Natural killer cell (primary cell): ENCODE results near the gene COG2. TPM values are rescaled to one million over a fixed set of nuclear protein-coding genes. Genes with fewer than 3 reads are reported as not detected.

Experiments
- ATAC-seq, 3 donors: fragments of 150-1000 bp in 2 of 3; fragments of 200-7000 bp in 1 of 3; cut with Tn5 transposase; 1 replicate in 1 of 3; 2 replicates in 2 of 3; pipeline ENCODE4 v1.10.0; 2021; ENCODE audit warnings: mild to moderate bottlenecking in 2 of 3, moderate library complexity in 2 of 3
- DNase-seq, 2 donors: peaks; one replicate each; pipeline versions ENCODE4 v3.0.0 to v3.0.0-alpha.2; 2013 to 2021; ENCODE audit warnings: mixed read lengths in 1 of 2
- H3K27ac ChIP-seq: one replicate; pipeline ENCODE4 v1.5.1; 2013; ENCODE audit warnings: mild to moderate bottlenecking, low read length
- H3K27me3 ChIP-seq: one replicate; pipeline ENCODE4 v1.6.1; 2013; ENCODE audit warnings: low read length; ENCODE audit not compliant: control insufficient read depth, insufficient read depth
- H3K36me3 ChIP-seq: one replicate; pipeline ENCODE4 v1.6.1; 2013; ENCODE audit warnings: low read length; ENCODE audit not compliant: control insufficient read depth, insufficient read depth
- H3K4me1 ChIP-seq: one replicate; pipeline ENCODE4 v1.6.1; 2013; ENCODE audit warnings: low read length; ENCODE audit not compliant: control insufficient read depth, insufficient read depth
- H3K4me3 ChIP-seq: one replicate; pipeline ENCODE4 v1.5.1; 2013; ENCODE audit warnings: low read length
- H3K9me3 ChIP-seq: one replicate; pipeline ENCODE4 v1.6.1; 2013; ENCODE audit warnings: low read length; ENCODE audit not compliant: control insufficient read depth, insufficient read depth
- H3K27ac Mint-ChIP-seq, 2 donors: one replicate each; pipeline ENCODE4 v1.8.0; 2022; ENCODE audit warnings: mild to moderate bottlenecking in 2 of 2, mixed read lengths in 2 of 2, moderate library complexity in 1 of 2
- H3K27me3 Mint-ChIP-seq, 2 donors: one replicate each; pipeline ENCODE4 v1.8.0; 2022; ENCODE audit warnings: low read depth in 2 of 2, mixed read lengths in 2 of 2
- H3K36me3 Mint-ChIP-seq: one replicate; pipeline ENCODE4 v1.8.0; 2022; ENCODE audit warnings: mixed read lengths
- H3K4me1 Mint-ChIP-seq, 2 donors: one replicate each; pipeline ENCODE4 v1.8.0; 2022; ENCODE audit warnings: mixed read lengths in 2 of 2
- H3K4me3 Mint-ChIP-seq: one replicate; pipeline ENCODE4 v1.8.0; 2022; ENCODE audit warnings: mild to moderate bottlenecking, moderate library complexity, mixed read lengths
- H3K9me3 Mint-ChIP-seq, 2 donors: one replicate each; pipeline ENCODE4 v1.8.0; 2022; ENCODE audit warnings: mixed read lengths in 2 of 2
- WGBS: methylation state at CpG from one replicate; pipeline ENCODE4 v1.1.7; 2013; ENCODE audit warnings: missing lambda C conversion rate; ENCODE audit not compliant: insufficient coverage; 5-methylcytosine and 5-hydroxymethylcytosine counted together
- intact Hi-C: fragments of 100-400 bp; cut with micrococcal nuclease; formaldehyde crosslinking; loops from one replicate; pipeline ENCODE4 v1.14.2; 2022
- total RNA-seq, 4 donors: library from RNA; stranded (reverse); fragments of 120-200 nt in 1 of 4; gene quantifications; one replicate each; pipeline versions ENCODE4 v1.2.3 to v1.2.4, GENCODE V29; 2013 to 2022
- TF ChIP-seq, protein P1 (sequence below): fragments of 200-600 bp; IDR thresholded peaks from one replicate; pipeline ENCODE4 v1.8.0; 2022; ENCODE audit warnings: antibody characterized with exemption

The COG2 gene
- total RNA-seq, 3 donors from 2014 or later (not counting 1 experiment from before 2014, with no cell fraction given) = 15.8 to 24.1 (median 17.5) TPM

DNA sequence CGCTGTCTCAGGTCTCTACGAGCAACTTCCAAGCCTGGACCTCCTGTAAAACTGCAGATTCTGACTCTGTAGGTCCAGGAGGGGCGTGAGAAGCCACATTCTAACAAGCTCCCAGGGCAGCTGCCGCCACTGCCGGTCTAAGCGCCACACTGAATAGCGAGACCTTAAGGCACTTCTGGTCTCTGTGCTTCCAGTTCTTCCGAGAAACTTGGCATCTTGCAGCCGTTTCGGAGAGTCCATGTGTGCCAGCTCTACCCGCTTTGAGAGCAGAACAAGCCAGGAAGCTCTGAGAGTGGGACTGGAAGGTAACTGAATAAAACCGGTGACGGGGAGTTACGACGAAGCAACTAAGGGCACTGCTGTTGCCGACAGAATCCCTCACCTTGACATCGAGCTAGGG lies 59.2 kb downstream of the COG2 start:
- Histone ChIP-seq H3K9me3 (no peaks in the 10 kb centered on the region), H3K4me1 (peaks cover 18% of the 10 kb centered on the region), H3K4me3 (no peak overlapping the region), H3K36me3 (no peaks in the 10 kb centered on the region), H3K27me3 (no peaks in the 10 kb centered on the region), H3K27ac (no peak overlapping the region)
- Mint-ChIP-seq H3K4me1 (no peaks in the 10 kb centered on the region), H3K27me3 (no peaks in the 10 kb centered on the region), H3K4me3 (no peak overlapping the region), H3K36me3 (no peaks in the 10 kb centered on the region), H3K9me3 (no peaks in the 10 kb centered on the region), H3K27ac (no peak overlapping the region)
- WGBS = 82% methylated on average over 17 of the region's 17 CpGs
- intact Hi-C loops = no loop called here
- ATAC-seq (no peak), DNase-seq (no peak)
- TF ChIP-seq, protein P1, sequence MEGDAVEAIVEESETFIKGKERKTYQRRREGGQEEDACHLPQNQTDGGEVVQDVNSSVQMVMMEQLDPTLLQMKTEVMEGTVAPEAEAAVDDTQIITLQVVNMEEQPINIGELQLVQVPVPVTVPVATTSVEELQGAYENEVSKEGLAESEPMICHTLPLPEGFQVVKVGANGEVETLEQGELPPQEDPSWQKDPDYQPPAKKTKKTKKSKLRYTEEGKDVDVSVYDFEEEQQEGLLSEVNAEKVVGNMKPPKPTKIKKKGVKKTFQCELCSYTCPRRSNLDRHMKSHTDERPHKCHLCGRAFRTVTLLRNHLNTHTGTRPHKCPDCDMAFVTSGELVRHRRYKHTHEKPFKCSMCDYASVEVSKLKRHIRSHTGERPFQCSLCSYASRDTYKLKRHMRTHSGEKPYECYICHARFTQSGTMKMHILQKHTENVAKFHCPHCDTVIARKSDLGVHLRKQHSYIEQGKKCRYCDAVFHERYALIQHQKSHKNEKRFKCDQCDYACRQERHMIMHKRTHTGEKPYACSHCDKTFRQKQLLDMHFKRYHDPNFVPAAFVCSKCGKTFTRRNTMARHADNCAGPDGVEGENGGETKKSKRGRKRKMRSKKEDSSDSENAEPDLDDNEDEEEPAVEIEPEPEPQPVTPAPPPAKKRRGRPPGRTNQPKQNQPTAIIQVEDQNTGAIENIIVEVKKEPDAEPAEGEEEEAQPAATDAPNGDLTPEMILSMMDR = no peak

DNA sequence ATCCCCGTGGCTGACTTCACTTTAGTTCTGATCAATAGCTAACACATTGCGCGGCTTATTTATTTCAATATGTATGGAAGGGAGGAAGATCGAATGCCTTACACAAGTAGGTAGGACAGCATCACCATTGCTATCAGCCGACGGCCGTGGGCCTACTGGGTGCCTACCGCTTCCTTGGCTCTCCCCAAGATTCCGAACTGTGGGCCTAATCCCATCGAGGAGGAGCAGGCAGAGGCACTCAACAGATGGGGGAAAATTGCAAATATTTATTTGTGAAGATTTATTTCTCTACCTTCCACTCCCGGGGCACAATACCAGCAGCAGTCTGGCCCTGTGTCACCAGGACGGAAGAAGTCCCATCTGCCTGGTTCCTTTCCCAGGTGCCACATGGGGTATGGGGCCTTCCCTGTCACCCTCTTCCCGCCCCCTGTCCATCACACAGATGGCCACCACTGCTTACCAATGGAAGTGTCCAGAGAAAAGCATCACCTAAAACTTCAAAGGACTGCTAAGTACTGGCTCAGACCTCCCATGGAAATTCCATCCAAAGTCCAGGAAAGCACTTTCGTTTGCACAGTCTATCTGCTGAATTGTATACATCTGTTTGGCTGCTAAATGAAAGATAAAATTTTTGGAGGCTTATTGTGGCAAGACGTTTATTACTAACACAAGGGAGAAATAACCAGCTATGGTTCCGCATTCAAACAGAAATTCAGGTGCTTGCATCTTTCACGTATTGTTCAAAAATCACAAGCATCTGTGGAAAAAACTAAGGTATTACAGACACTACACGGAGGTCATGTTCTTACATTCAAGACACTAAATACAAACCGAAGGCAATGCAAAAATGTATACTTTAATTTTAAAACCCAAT lies 59.9 kb downstream of the COG2 start:
- H3K4me1 Mint-ChIP-seq = no peaks in the 10 kb centered on the region
- peaks cover 18% of the 10 kb centered on the region for H3K4me1 ChIP-seq
- TF ChIP-seq, protein P1 = no peak
- no peaks in the 10 kb centered on the region for H3K27me3 ChIP-seq
- no peak for DNase-seq
- no peaks in the 10 kb centered on the region for H3K9me3 ChIP-seq
- no peak overlapping the region for H3K4me3 Mint-ChIP-seq
- no peak for ATAC-seq
- 88% methylated on average over 18 of the region's 19 CpGs for WGBS
- intact Hi-C loops = no loop called here
- no peak overlapping the region for H3K4me3 ChIP-seq
- no peak overlapping the region for H3K27ac Mint-ChIP-seq
- H3K36me3 Mint-ChIP-seq = no peaks in the 10 kb centered on the region
- H3K27me3 Mint-ChIP-seq = no peaks in the 10 kb centered on the region
- no peak overlapping the region for H3K27ac ChIP-seq
- no peaks in the 10 kb centered on the region for H3K9me3 Mint-ChIP-seq
- no peaks in the 10 kb centered on the region for H3K36me3 ChIP-seq

DNA sequence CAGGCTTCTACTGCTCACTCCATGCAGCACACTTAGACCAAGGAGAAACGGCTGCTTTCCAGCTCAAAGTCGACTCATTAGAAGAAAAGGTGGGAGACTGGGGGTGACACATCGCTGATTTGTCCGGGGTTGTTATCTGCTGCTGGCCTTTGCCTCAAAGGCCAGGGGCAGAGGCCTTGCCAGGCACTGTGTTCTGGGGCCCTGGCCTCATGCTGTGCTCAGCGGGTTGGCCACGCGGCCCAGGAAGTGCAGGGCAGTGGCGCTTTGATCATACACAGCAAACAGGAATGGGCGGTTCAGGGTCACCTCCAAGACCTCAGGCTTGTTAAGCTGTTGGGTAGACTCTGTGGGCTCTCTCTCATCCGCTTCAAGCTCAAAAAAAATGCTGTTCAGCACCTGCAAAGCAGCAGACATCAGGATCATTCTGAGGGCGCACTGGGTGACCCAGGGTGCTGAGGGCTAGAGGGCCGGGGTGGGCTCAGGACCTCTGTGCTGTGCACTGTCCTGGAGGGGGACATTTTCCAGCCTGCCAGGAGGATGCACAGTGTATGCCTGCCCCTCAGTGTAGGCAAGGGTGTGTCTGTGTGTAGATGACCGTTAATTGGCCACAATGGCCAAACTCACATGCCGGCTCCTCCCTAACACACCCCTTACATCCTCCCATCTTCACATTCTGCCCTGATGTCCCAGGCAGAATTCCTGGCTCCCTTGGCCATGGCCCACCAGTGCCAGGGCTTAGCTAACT lies 60.8 kb downstream of the COG2 start:
- TF ChIP-seq, protein P1 = no peak
- Histone ChIP-seq H3K27ac (no peak overlapping the region), H3K4me3 (no peak overlapping the region), H3K27me3 (no peaks in the 10 kb centered on the region), H3K4me1 (peaks cover 25% of the 10 kb centered on the region), H3K9me3 (no peaks in the 10 kb centered on the region), H3K36me3 (no peaks in the 10 kb centered on the region)
- DNase-seq (no peak), ATAC-seq (peak in 2 of 3 donors; percentile 10 to 12)
- H3K36me3 Mint-ChIP-seq = no peaks in the 10 kb centered on the region
- no peak overlapping the region for H3K27ac Mint-ChIP-seq
- intact Hi-C loops = no loop called here
- H3K4me1 Mint-ChIP-seq = peaks cover 6 to 10% of the 10 kb centered on the region in 2 donors
- peaks cover 0 to 2% of the 10 kb centered on the region in 2 donors for H3K27me3 Mint-ChIP-seq
- no peaks in the 10 kb centered on the region for H3K9me3 Mint-ChIP-seq
- WGBS = 79% methylated on average over 14 of the region's 14 CpGs
- H3K4me3 Mint-ChIP-seq = no peak overlapping the region
